ENCODE results near the gene MAST2. TPM values are rescaled to one million over a fixed set of nuclear protein-coding genes. Genes with fewer than 3 reads are reported as not detected.

MAST2 gene
- total and polyA plus RNA-seq, 2 of the 4 experiments (the other 2 are of a cell fraction), result 14.2 to 41.0 TPM

- Histone ChIP-seq H4K8ac (ENCODE audit: low read depth in 2 of 2, low read length in 2 of 2) (no peak overlapping the region), H2BK15ac (ENCODE audit: low read depth, low read length) (no peak overlapping the region), H4K91ac (ENCODE audit: insufficient read depth, low read depth, low read length) (no peak overlapping the region), H2AK9ac (replicated peaks; ENCODE audit: low read depth, low read length, poor library complexity) (no peak overlapping the region), H2AFZ (replicated peaks; ENCODE audit: low read length, poor library complexity) (no peak overlapping the region), H3K9me3 (ENCODE audit: control insufficient read depth, insufficient read depth, low read length) (no peaks in the 10 kb centered on the region), H3K4ac (ENCODE audit: low read depth, low read length) (no peak overlapping the region), H3K4me1 (ENCODE audit: control insufficient read depth, insufficient read depth, low read length) (peaks cover 3% of the 10 kb centered on the region; the same call in 1 of the 2 replicates), H3K56ac (ENCODE audit: extremely low read depth, insufficient read depth, low read length) (no peak overlapping the region), H2AK5ac (ENCODE audit: low read depth, low read length) (no peak overlapping the region), H3K79me1 (ENCODE audit: low read depth in 1 of 2, low read length in 2 of 2) (peaks cover 12 to 34% of the 10 kb centered on the region in 2 experiments), H3K9me1 (ENCODE audit: insufficient read depth, low read length) (peaks cover 15% of the 10 kb centered on the region; the same call in 1 of the 2 replicates), H3K27ac (ENCODE audit: insufficient read depth, low read length) (no peak overlapping the region), H3K27me3 (ENCODE audit: control insufficient read depth, insufficient read depth, low read length) (no peaks in the 10 kb centered on the region), H2BK20ac (ENCODE audit: low read depth, low read length) (no peak overlapping the region), H4K20me1 (ENCODE audit: insufficient read depth, low read length) (no peaks in the 10 kb centered on the region), H3K18ac (ENCODE audit: low read depth, low read length) (no peak overlapping the region), H2BK5ac (ENCODE audit: low read depth, low read length, poor library complexity, severe bottlenecking) (no peak overlapping the region), H4K5ac (ENCODE audit: low read depth, low read length) (no peak overlapping the region), H3K36me3 (ENCODE audit: control insufficient read depth, insufficient read depth, low read length) (no peaks in the 10 kb centered on the region), H3K4me3 (ENCODE audit: insufficient read depth, low read depth, low read length) (no peak overlapping the region), H3K23ac (ENCODE audit: low read depth, low read length) (no peak overlapping the region), H3K9ac (ENCODE audit: low read depth, low read length) (no peak overlapping the region), H3K4me2 (ENCODE audit: low read depth, low read length) (no peak overlapping the region), H3K14ac (replicated peaks; ENCODE audit: low read depth, low read length) (no peak overlapping the region), H2BK120ac (ENCODE audit: low read depth, low read length) (no peak overlapping the region)
- POLR2A ChIA-PET (ENCODE audit: unreplicated experiment), result no interaction called here
- DNase-seq (no peak), ATAC-seq (ENCODE audit: low read depth) (no peak)
- WGBS, 2 experiments (ENCODE audit: extremely low coverage in 2 of 2, insufficient read length in 1 of 2), result no CpG with 5 or more reads among the region's 3 CpGs
- dilution Hi-C loops (cut with HindIII; ENCODE audit: low sequenced_read_pairs, unreplicated experiment) (no loop called here), intact Hi-C loops (cut with micrococcal nuclease) (no loop called here), in situ Hi-C loops (cut with MboI; ENCODE audit: low sequenced_read_pairs) (no loop called here)
- no TSS peak for BruUV-seq (replicated peaks)
- no peak for TF ChIP-seq RCOR1 (IDR thresholded peaks at IDR 0.05; ENCODE audit: insufficient replicate concordance, low read length)
- TF ChIP-seq SMC3 (IDR thresholded peaks at IDR 0.05; ENCODE audit: low read depth, low read length), result no peak
- TF ChIP-seq CHD1 (IDR thresholded peaks at IDR 0.05; ENCODE audit: low read depth, low read length), result no peak
- TF ChIP-seq BHLHE40 (IDR thresholded peaks at IDR 0.05; ENCODE audit: low read depth, low read length), result no peak
- TF ChIP-seq POLR2A (IDR thresholded peaks at IDR 0.05; ENCODE audit: low read depth, low read length), result no peak
- no peak for TF ChIP-seq MAFK (IDR thresholded peaks at IDR 0.05; ENCODE audit: low read depth, low read length)
- TF ChIP-seq NFE2L2 (IDR thresholded peaks at IDR 0.05; ENCODE audit: low read depth, low read length), result no peak
- TF ChIP-seq MXI1 (IDR thresholded peaks at IDR 0.05; ENCODE audit: borderline replicate concordance, low read depth, low read length), result no peak
- TF ChIP-seq MAZ (IDR thresholded peaks at IDR 0.05; ENCODE audit: borderline replicate concordance, low read depth, low read length), result no peak
- TF ChIP-seq, protein P1, sequence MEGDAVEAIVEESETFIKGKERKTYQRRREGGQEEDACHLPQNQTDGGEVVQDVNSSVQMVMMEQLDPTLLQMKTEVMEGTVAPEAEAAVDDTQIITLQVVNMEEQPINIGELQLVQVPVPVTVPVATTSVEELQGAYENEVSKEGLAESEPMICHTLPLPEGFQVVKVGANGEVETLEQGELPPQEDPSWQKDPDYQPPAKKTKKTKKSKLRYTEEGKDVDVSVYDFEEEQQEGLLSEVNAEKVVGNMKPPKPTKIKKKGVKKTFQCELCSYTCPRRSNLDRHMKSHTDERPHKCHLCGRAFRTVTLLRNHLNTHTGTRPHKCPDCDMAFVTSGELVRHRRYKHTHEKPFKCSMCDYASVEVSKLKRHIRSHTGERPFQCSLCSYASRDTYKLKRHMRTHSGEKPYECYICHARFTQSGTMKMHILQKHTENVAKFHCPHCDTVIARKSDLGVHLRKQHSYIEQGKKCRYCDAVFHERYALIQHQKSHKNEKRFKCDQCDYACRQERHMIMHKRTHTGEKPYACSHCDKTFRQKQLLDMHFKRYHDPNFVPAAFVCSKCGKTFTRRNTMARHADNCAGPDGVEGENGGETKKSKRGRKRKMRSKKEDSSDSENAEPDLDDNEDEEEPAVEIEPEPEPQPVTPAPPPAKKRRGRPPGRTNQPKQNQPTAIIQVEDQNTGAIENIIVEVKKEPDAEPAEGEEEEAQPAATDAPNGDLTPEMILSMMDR (conservative IDR thresholded peaks at IDR 0.05; ENCODE audit: low read depth, low read length), result no peak
- TF ChIP-seq CEBPB (IDR thresholded peaks at IDR 0.05; ENCODE audit: low read depth, low read length), result no peak
- TF ChIP-seq ELK1 (IDR thresholded peaks at IDR 0.05; ENCODE audit: borderline replicate concordance, low read depth, low read length), result no peak
- TF ChIP-seq FOS (IDR thresholded peaks at IDR 0.05; ENCODE audit: low read depth, low read length), result no peak
- no peak for TF ChIP-seq RAD21 (IDR thresholded peaks at IDR 0.05; ENCODE audit: low read length)
- no peak for TF ChIP-seq USF2 (IDR thresholded peaks at IDR 0.05; ENCODE audit: low read depth, low read length)
- TF ChIP-seq RFX5 (IDR thresholded peaks at IDR 0.05; ENCODE audit: low read depth, low read length), result no peak
- CTCF ChIA-PET, result no interaction called here
These were observed 194.7 kb downstream of the MAST2 start for GRCh38 chr1:45998020-45998617.

Data from IMR-90 (cell line).